CD4-positive, alpha-beta T cell treated with Interleukin-12 subunit alpha and Interleukin-12 subunit beta, for 1 hour (primary cell): Measurements from ENCODE around the gene LAIR1.
"Not testable (repeated sequence)": the region's sequence is repeated elsewhere in the genome, so short reads cannot be mapped to it uniquely, and the experiment has no call there.

Experiments used
- DNase-seq: peaks from one replicate; pipeline ENCODE4 v3.0.0-alpha.2; 2020

The LAIR1 gene

DNA sequence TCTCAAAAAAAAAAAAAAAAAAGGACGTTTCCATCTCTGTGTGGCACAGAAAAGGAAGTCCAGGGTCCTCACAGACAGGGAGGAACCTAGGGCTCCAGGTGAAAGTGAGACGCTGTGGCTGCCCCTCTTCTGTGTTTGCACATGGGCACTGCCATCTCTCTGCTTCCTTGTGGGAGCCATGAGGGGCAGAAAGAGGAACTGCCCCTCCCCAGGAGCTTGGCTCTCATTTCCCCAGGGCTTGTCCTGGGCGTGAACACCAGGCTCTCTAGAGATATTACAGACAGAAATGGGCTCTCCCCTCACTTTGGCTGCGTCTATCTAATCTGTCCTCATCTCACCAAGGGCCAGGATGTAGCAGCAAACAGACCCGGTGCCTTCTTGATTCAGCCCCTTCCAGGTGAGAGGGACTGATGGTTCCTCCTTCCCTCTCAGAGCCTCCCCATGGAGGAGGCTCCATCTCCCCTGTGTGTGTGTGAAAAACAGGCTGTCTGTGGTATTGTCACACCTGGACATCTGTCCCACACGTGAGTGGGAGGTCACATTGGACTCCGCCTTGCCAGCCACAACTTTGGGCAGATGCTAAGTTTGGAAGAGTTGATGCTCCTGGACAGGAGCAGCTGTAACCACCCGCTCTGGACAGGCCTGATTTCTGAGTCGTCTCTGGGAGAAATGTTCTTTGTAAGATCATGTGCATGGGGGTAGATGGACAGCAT lies 24.9 kb downstream of the LAIR1 start:
- no peak for DNase-seq

- DNase-seq: no peak
Observed at GRCh38 chr19:54338521-54338920, 26.2 kb downstream of the LAIR1 start.

- no peak for DNase-seq
Observed at GRCh38 chr19:54337858-54338230, 26.9 kb downstream of the LAIR1 start.

DNA sequence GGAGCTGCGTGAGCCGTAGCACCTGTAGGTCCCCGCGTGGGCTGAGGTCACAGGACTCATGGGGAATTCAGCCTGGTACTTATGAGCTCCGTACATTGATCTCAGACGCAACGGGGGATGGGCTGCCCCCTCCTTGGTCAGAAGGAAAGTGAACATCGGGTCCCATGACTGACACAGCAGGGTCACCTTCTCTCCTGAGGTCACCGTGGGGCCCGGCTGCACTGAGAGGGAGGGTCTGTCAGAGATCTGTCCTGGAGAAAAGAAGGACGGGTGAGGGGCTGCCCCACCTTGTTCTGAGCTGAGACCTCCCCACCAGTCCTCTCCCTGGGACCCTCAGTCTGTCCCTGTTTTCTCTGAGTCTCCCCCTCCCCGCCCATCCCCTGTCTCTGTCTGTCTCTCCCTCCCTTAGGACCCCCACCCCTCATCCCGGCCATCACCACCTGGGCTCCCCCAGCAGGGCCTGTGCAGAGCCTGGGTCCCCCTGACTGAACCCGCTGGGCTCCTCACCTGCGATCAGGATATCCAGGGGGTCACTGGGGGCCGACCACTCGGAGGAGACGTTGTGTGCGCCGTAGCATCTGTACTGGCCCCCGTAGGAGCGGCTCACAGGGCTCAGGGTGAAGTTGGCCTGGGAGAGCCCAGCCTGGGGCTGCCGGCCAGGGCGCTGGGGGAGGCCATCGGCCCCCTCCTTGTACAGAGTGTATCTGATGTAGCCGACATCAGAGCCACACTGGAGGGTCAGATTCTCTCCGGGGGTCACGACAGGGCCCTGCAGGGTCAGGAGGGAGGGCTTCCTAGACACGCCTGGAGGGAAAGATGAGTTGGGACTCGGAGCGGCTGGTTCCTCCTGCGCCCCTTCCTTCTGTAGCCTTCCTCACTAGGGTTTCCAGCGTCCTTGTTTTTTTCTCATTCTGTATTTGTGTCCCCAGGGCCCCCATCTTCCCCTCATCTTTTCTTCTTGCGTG lies 27.6 kb downstream of the LAIR1 start:
- DNase-seq: no peak

DNA sequence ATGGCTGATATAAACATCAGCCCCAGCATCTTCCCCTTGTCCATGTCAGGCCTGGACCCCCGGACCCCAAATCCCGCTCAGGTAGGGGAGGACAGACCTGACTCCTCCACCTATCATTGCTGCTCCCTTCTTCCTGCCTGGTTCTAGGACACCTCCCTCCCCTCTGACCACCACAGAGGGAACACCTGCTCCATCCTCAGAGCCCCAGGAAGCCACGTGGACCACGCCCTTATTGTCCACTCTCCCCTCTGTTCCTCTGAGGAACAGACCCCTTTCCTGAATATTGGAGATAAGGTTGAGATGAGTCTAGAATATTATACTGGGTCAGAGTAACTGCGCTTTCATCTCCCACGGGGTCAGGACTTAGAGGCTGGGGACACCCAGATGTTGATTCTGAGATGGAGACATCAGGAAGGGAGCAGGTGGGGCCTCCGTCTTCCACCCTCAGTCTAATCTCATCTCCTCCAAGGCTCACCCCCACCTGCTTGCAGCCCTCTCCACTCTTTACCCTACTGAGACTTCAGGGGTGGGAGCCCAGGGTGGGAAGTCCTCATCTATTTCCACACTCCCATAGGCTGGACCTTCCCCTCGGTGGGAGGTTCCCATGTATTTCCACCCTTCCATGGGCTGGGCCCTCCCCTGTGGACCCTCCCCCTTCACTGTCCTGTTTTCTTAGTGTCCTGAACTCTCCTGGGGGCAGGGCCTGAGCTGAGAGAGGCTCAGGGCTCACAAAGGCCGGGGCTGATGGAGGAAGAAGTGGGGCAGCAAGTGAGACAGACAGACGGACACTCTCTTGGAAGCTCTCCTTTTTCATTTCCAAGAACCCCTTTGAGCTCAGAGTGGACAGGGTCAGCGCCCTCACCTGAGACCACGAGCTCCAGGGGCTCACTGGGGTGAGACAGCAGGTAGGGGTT lies 28.5 kb downstream of the LAIR1 start:
- DNase-seq: no peak

- no peak for DNase-seq
Observed at GRCh38 chr19:54335164-54335563, 29.6 kb downstream of the LAIR1 start.

DNA sequence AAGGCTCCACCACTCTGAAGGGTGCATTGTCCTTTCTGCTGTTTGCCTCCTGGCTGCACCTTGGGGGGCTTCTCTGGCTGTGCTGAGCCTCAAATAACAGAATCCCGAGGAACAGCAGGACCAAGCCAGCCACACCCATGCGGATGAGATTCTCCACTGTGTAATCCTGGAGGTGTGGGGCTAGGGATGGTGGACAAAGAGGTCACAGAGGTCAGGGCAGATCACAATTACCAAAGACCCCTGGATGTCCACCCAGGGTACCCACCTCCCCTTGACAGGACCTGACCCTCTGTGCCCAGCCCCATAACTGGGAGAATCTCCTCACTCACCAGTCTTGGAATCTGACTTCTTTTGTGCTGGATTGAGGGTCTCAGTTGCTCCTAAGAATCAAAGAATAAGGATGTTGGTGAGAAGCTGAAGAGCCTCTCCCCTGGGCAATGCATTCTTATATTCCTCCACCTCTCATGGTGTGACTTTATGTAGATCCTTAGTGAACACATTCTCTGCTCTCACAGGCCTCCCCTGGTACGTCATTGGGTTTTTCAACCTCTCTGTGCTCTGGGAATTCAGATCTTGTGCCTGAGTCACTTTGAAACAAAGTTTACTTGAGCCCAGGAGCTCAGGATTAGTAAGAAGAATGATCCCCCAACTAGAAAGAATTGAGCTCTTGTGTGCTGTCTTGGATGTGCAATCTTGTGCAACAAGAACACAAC lies 31.0 kb downstream of the LAIR1 start:
- DNase-seq: no peak

DNA sequence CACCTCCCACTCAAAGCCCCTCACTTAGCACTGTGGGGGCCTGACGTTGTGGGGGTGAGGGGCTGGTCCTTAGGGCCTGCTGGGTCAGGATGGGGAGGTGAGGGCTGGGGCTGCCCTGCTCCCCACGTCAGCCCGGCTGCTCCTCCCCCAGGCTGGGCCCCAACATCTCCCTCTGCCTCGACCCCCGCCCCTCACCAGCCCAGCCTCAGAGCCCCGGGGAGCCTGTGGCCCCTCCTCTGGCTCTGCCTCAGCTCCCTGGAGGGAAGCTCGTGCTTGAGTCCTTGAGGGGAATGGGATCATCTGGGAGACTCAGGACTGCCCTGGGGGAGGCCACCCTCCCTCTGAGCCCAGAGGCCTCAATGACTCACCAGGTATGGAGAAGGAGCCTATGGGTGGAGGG lies 32.6 kb downstream of the LAIR1 start:
- no peak for DNase-seq

GRCh38 chr19:54331626-54332025 lies 33.1 kb downstream of the LAIR1 start:
- no peak for DNase-seq

DNA sequence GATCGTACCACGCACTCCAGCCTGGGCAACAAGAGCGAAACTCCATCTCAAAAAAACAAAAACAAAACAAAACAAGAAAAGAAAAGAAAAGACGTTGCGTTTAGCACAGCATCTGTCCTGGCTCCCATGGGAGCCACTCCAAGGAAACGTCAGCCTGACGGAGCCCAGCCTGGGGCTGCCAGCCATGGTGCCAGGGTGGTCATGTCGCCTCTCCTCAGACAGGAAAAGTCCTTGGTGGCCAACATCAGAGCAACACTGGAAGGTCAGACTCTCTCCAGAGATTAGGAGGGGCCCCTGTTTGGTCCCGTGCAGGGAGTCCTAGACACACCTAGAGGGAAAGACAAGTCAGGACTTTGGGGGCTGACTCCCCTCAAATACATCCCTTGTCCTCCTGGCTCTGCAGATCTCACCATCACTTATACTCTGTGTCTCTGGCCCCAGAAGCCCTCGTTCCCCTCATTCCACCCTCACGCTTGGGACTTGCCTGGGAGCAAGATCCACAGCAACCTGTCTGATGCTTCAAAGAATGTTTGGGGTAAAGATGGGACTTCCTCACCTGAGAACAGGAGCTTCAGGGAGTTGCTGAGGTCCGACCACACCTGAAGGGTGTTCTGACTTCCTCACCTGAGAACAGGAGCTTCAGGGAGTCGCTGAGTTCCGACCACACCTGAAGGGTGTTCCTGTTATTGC lies 35.1 kb downstream of the LAIR1 start:
- no peak for DNase-seq

DNA sequence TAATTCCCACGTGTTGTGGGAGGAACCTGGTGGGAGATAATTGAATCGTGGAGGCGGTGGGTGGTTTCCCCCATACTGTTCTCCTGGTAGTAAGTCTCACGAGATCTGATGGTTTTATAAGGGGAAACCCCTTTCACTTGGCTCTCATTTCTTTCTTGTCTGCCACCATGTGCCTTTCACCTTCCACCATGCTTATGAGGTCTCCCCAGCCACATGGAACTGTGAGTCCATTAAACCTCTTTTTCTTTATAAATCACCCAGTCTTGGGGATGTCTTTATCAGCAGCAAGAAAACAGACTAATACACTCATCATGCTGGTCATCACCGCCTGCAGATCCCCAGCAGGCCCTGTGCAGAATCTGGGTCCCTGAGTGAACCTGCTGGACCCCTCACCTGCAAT lies 36.0 kb downstream of the LAIR1 start:
- DNase-seq: not testable (repeated sequence)

DNA sequence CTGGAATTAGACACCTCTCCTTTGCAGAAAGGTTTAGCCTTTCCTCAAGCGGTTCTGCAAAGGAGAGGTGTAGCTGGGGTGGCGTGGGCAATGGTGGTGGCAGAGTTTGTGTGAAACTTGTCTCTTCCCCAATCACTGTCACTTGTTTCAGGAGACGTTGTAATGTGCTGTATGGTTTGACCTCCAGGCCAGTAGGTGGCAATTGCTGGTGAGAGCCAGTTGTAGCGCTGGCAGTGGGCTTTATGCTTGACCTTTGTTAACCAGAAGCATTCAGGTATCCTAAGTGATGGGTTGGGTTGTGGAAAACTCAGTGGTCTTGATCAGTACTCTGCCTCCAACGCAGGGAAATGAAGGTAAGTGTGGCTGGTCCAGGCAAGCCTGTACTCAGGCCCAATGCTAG lies 39.1 kb downstream of the LAIR1 start:
- DNase-seq: no peak

DNA sequence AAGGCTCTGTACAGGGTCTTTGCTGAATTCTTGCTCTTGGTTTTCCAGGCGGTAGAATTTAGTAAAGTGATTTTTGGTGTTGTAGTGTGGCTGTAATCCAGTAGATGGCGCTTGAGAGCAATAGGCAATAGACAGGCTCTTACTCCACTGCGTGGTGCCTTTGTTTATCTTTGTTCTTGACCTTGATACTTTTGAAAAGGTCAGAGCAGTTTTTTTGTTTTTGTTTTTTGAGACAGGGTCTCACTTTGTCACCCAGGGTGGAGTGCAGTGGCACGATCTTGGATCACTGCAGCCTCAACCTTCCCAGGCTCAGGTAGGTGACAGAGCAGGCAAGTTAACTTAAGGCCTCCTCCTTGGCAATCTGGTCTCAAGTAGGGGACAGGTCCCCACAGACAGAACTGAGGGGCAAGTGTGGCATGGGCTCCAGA lies 39.5 kb downstream of the LAIR1 start:
- peak; percentile 70 for DNase-seq

DNA sequence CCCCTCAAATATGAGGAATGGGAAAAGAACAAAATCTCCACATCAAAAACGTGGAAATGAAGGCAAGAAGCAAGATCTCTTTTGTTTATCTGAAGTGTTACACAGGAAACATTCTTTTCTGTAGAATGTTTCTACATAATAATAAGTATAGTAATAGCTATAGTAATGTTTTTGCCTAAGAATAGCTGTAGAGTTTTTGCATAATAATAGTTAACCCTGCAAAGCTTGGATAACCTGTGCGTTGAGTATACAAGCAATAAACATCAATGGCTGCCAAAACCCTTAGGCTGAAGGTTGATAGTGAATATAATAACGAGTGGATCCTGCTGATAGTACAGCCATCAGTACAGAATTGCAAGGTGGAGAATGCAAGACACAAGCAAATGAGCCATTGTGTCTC lies 40.7 kb downstream of the LAIR1 start:
- no peak for DNase-seq

DNA sequence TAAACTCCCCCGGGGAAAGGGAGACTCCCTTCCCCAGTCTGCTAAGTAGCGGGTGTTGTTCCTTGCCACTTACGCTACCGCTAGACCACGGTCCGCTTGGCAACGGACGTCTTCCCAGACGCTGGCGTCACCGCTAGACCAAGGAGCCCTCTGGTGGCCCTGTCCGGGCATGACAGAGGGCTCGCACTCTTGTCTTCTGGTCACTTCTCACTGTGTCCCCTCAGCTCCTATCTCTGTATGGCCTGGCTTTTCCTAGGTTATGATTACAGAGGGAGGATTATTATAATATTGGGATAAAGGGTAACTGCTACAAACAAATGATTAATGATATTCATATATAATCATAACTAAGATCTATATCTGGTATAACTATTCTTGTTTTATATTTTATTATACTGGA lies 41.8 kb downstream of the LAIR1 start:
- DNase-seq: not testable (repeated sequence)

DNA sequence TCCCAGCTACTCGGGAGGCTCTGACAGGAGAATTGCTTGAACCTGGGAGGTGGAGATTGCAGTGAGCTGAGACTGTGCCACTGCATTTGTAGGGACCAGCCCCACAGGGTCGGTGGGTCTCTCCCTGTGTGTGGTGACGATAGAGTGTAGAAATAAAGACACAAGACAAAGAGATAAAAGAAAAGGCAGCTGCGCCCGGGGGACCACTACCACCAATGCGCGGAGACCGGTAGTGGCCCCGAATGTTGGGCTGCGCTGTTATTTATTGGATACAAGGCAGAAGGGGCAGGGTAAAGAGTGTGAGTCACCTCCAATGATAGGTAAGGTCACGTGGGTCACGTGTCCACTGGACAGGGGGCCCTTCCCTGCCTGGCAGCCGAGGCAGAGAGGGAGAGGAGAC lies 42.4 kb downstream of the LAIR1 start:
- not testable (repeated sequence) for DNase-seq

- no peak for DNase-seq
Observed at GRCh38 chr19:54319892-54320670, 44.6 kb downstream of the LAIR1 start.

DNA sequence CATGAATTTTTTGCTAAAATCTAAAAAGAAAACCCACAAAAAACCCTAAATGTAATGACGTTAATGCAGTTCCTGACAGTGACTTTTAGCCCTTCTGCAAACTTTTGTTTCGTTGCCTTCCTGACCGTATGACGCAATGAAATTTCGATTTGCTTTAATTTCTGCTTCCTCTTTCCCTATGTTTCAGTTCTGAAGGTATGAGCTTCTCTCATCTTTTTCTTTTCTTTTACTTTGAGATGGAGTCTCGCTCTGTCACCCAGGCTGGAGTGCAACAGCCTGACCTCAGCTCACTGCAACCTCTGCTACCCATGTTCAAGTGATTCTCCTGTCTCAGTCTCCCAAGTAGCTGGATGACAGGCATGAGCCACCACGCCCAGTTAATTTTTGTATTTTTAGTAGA lies 45.7 kb downstream of the LAIR1 start:
- DNase-seq: no peak

- no peak for DNase-seq
Observed at GRCh38 chr19:54317965-54318240, 46.8 kb downstream of the LAIR1 start.

DNA sequence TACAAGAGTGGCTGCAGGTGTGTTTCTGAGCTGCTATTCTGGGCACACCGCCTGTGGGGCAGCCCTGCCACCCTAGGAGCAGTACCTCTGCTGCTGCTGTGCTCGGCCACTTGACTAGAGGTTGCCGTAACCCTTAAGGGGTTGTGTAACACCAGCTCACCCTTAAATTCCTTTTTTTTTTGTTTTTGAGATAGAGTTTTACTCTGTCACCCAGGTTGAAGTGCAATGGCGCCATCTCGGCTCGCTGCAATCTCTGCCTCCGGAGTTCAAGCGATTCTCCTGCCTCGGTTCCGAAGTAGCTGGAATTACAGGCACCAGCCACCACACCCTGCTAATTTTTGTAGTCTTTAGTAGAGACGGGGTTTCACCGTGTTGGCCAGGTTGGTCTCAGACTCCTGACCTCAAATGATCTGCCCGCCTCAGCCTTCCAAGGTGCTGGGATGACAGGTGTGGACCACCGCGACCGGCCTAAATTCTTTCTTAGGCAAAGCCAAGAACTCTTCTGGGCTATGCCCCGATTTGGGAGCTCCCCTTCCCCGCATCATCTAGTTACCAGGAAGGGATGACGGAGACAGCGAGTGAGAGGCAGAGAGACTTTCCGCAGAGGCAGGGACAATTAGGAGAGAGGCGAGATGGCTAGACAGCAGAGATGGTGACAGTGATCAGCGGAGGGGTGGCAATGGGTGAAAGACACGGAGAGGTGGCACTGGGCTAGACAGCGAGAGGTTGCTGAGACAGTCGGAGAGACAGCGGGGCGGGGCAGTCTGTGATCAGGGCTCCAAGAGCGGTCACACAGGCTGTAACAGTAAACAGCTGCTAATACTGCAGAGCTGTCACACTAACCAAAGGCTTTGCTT lies 47.4 kb downstream of the LAIR1 start:
- DNase-seq: no peak
